ENCODE data around the gene CDK6.
A peak's percentile ranks its signal among the peaks of the same experiment; 100 is the strongest.

CDK6 gene

GRCh38 chr7:92782236-92782635 lies 54.1 kb downstream of the CDK6 start:
- no peak for DNase-seq (ENCODE audit: extremely low read depth, low read depth)
- no peak for TF ChIP-seq CTCF (IDR thresholded peaks at IDR 0.05; ENCODE audit: low read depth, low read length)

- no peak for DNase-seq (ENCODE audit: extremely low read depth, low read depth)
- TF ChIP-seq CTCF (IDR thresholded peaks at IDR 0.05; ENCODE audit: low read depth, low read length) = no peak
These were observed 55.2 kb downstream of the CDK6 start for GRCh38 chr7:92781117-92781720.

- DNase-seq (ENCODE audit: extremely low read depth, low read depth) = peak; percentile 78
- peak; percentile 16 for TF ChIP-seq CTCF (IDR thresholded peaks at IDR 0.05; ENCODE audit: low read depth, low read length)
These were observed 57.4 kb downstream of the CDK6 start for GRCh38 chr7:92778972-92779371.

GRCh38 chr7:92777993-92778392 lies 58.4 kb downstream of the CDK6 start:
- DNase-seq (ENCODE audit: extremely low read depth, low read depth) = no peak
- no peak for TF ChIP-seq CTCF (IDR thresholded peaks at IDR 0.05; ENCODE audit: low read depth, low read length)

- TF ChIP-seq CTCF (IDR thresholded peaks at IDR 0.05; ENCODE audit: low read depth, low read length) = no peak
- no peak for DNase-seq (ENCODE audit: extremely low read depth, low read depth)
These were observed 62.6 kb downstream of the CDK6 start for GRCh38 chr7:92773808-92774207.

GRCh38 chr7:92769844-92770243 lies 66.5 kb downstream of the CDK6 start:
- TF ChIP-seq CTCF (IDR thresholded peaks at IDR 0.05; ENCODE audit: low read depth, low read length) = no peak

GRCh38 chr7:92769394-92769699 lies 67.0 kb downstream of the CDK6 start:
- TF ChIP-seq CTCF (IDR thresholded peaks at IDR 0.05; ENCODE audit: low read depth, low read length) = no peak
- DNase-seq (ENCODE audit: extremely low read depth, low read depth) = no peak

More at GRCh38 chr7:92769844-92770243, 66.5 kb downstream of the CDK6 start:
- no peak for DNase-seq (ENCODE audit: extremely low read depth, low read depth)
